Right lobe of liver (tissue), 6 donors: ENCODE results near the gene SYNE2. TPM values are rescaled to one million over a fixed set of nuclear protein-coding genes. Genes with fewer than 3 reads are reported as not detected.

ENCODE experiments used
- ATAC-seq, 4 donors: fragments of 200-7000 bp; cut with Tn5 transposase; one replicate each; pipeline ENCODE4 v1.9.1; 2020; ENCODE audit warnings: mild to moderate bottlenecking in 4 of 4, moderate library complexity in 4 of 4
- DNase-seq, 3 donors: peaks; one replicate each; pipeline ENCODE4 v3.0.0-alpha.2; 2020
- H3K27ac ChIP-seq, 3 donors: fragments of 200-600 bp; one replicate each; pipeline ENCODE4 v1.8.0; 2022
- H3K27me3 ChIP-seq, 2 donors: fragments of 200-600 bp; one replicate each; pipeline ENCODE4 v1.8.0; 2022
- H3K36me3 ChIP-seq, 4 donors: fragments of 200-600 bp; sonication (generic) in 1 of 4; one replicate each; pipeline versions ENCODE4 v1.5.1 to v1.8.0; 2017 to 2022; ENCODE audit warnings: control low read depth in 1 of 4
- H3K4me1 ChIP-seq, 4 donors: fragments of 200-600 bp; sonication (generic) in 1 of 4; one replicate each; pipeline versions ENCODE4 v1.5.1 to v1.8.0; 2017 to 2022; ENCODE audit warnings: control low read depth in 1 of 4
- H3K4me3 ChIP-seq, 3 donors: fragments of 200-600 bp; one replicate each; pipeline ENCODE4 v1.8.0; 2022
- H3K9me3 ChIP-seq, 4 donors: fragments of 200-600 bp; sonication (generic) in 1 of 4; one replicate each; pipeline versions ENCODE4 v1.5.1 to v1.8.0; 2017 to 2022; ENCODE audit warnings: control low read depth in 1 of 4
- CTCF ChIP-seq, 4 donors: fragments of 200-600 bp in 3 of 4; fragments of 450-650 bp in 1 of 4; IDR thresholded peaks; one replicate each; pipeline versions ENCODE4 v1.5.1 to v1.8.0; 2016 to 2022; ENCODE audit warnings: antibody characterized with exemption in 4 of 4, mild to moderate bottlenecking in 2 of 4
- POLR2A ChIP-seq: fragments of 450-650 bp; IDR thresholded peaks from one replicate; pipeline ENCODE4 v1.6.1; 2017; ENCODE audit warnings: antibody characterized with exemption, mild to moderate bottlenecking
- WGBS: methylation state at CpG from one replicate; pipeline ENCODE4 v1.1.6; 2018; ENCODE audit warnings: low coverage, low lambda C conversion rate; ENCODE audit not compliant: insufficient coverage; ENCODE audit errors: missing lambda C conversion rate; 5-methylcytosine and 5-hydroxymethylcytosine counted together
- intact Hi-C, 2 donors: fragments of 100-400 bp; cut with DNase I; formaldehyde crosslinking; loops; one replicate each; pipeline versions ENCODE4 v1.11.2 to v1.14.1; 2022
- microRNA counts: library from miRNA; unstranded; fragments of <30 nt; microRNA quantifications from one replicate; lab custom pipeline; 2016
- microRNA-seq, 2 donors: library from miRNA; unstranded; fragments of <30 nt; microRNA quantifications; one replicate each; pipeline ENCODE4, GENCODE V29; 2019 to 2020
- small RNA-seq, 2 experiments: library from RNA; depleted of rRNA; stranded (forward); fragments of <200 nt; gene quantifications; one replicate each; pipeline ENCODE3, GENCODE V24; 2016
- total RNA-seq, 6 experiments: library from RNA; depleted of rRNA in 2 of 6; stranded (reverse); fragments of >200 nt in 2 of 6; fragmentation: NEBNext Ultra II Directional in 3 of 6; extraction: Animal tissue kit (Norgen Biotek cat#: 25700) in 3 of 6; gene quantifications; one replicate each; pipeline versions ENCODE4 v1.1.0 to v1.2.4, GENCODE V29; 2016 to 2023
- donor health status: DM: no; HTN: yes; CAD: no.
- donor health status: DM: no; HTN: no; CAD: no.
- donor health status: DM: no; HTN: no; CAD: no.
- donor health status: DM: no; HTN: yes; CAD: no.
- donor health status: DM: no; HTN: yes; CAD: no.

SYNE2 gene
- total RNA-seq, 6 experiments from 2014 or later = 34.6 to 118 (median 47.8) TPM

GRCh38 chr14:64260418-64260817 lies 407.6 kb downstream of the SYNE2 start:
- no peak for TF ChIP-seq POLR2A
- no peak for TF ChIP-seq CTCF (IDR thresholded peaks at IDR 0.05)
- no peaks in the 10 kb centered on the region for H3K4me1 ChIP-seq
- no peaks in the 10 kb centered on the region for H3K9me3 ChIP-seq
- H3K27ac ChIP-seq = no peak overlapping the region
- H3K4me3 ChIP-seq = no peak overlapping the region
- intact Hi-C loops = no loop called here
- no peak for ATAC-seq
- DNase-seq = no peak
- WGBS = 94% methylated on average over 5 of the region's 21 CpGs
- no peaks in the 10 kb centered on the region for H3K36me3 ChIP-seq
- H3K27me3 ChIP-seq = no peaks in the 10 kb centered on the region

- 100% methylated on average over 1 of the region's 1 CpG for WGBS
- H3K4me3 ChIP-seq = no peak overlapping the region
- intact Hi-C loops = no loop called here
- H3K36me3 ChIP-seq = no peaks in the 10 kb centered on the region
- no peaks in the 10 kb centered on the region for H3K9me3 ChIP-seq
- H3K27me3 ChIP-seq = no peaks in the 10 kb centered on the region
- no peak overlapping the region for H3K27ac ChIP-seq
- DNase-seq = no peak
- ATAC-seq = no peak
- H3K4me1 ChIP-seq = no peaks in the 10 kb centered on the region
- TF ChIP-seq CTCF (IDR thresholded peaks at IDR 0.05) (no peak), POLR2A (no peak)
Observed at GRCh38 chr14:64265222-64265621, 412.4 kb downstream of the SYNE2 start.

- Histone ChIP-seq H3K4me3 (no peak overlapping the region), H3K4me1 (no peaks in the 10 kb centered on the region), H3K27ac (no peak overlapping the region), H3K27me3 (no peaks in the 10 kb centered on the region), H3K9me3 (no peaks in the 10 kb centered on the region), H3K36me3 (no peaks in the 10 kb centered on the region)
- ATAC-seq (no peak), DNase-seq (no peak)
- intact Hi-C loops = no loop called here
- 32% methylated on average over 2 of the region's 2 CpGs for WGBS
- TF ChIP-seq CTCF (IDR thresholded peaks at IDR 0.05) (no peak), POLR2A (no peak)
Observed at GRCh38 chr14:64266239-64266638, 413.4 kb downstream of the SYNE2 start.

- no peak overlapping the region for H3K27ac ChIP-seq
- no peak overlapping the region for H3K4me3 ChIP-seq
- no peaks in the 10 kb centered on the region for H3K27me3 ChIP-seq
- TF ChIP-seq POLR2A (no peak), CTCF (IDR thresholded peaks at IDR 0.05) (no peak)
- intact Hi-C loops = no loop called here
- ATAC-seq (no peak), DNase-seq (no peak)
- no peaks in the 10 kb centered on the region for H3K4me1 ChIP-seq
- no peaks in the 10 kb centered on the region for H3K36me3 ChIP-seq
- H3K9me3 ChIP-seq = no peaks in the 10 kb centered on the region
Observed at GRCh38 chr14:64272019-64272418, 419.2 kb downstream of the SYNE2 start.

MicroRNAs encoded within 50 kb of the gene (microRNA counts, 767-probe panel; counts per million panel counts)
- 237 counts per million for microRNA hsa-miR-548h-5p (lab: Ali Mortazavi, UCI)

Small RNA genes within 50 kb of the gene (microRNA-seq; reads per million reads assigned to microRNA genes)
- 0 reads per million in 2 donors for gene MIR548H1

Small RNA genes within 50 kb of the gene (small RNA-seq; reads per million reads assigned to genes)
- 0 reads per million in 2 experiments for gene MIR548H1
- gene RF00019 = 0 reads per million in 2 experiments
- gene RPS28P1 = 0 reads per million in 2 experiments

Other genes starting within 250 kb of the SYNE2 start
- gene WDR89, start 211.1 kb upstream of the SYNE2 start, total RNA-seq = 1 to 10 TPM; 3.3 to 7.9 (median 5.8) TPM
- 10 to 100 TPM; 13.2 to 25.6 (median 20.9) TPM for gene SGPP1, start 124.9 kb upstream of the SYNE2 start, total RNA-seq